Measurements from ENCODE around the gene LRRC27.

GRCh38 chr10:132425757-132426155, 93.8 kb downstream of the LRRC27 start:
- TF ChIP-seq CTCF (IDR thresholded peaks at IDR 0.05; ENCODE audit: low read depth, low read length): no peak
- no peak for TF ChIP-seq EZH2phosphoT487 (IDR thresholded peaks at IDR 0.05; ENCODE audit: low read depth)

Measured in OCI-LY3 (cell line).